Panc1 (cell line): Measurements from ENCODE around the gene DCTPP1. TPM values are rescaled to one million over a fixed set of nuclear protein-coding genes. Genes with fewer than 3 reads are reported as not detected.

Experiments used
- ATAC-seq: fragments of 200-7000 bp; cut with Tn5 transposase; 2 replicates; pipeline ENCODE4 v1.9.1; 2020; ENCODE audit warnings: mild to moderate bottlenecking, moderate library complexity
- BruUV-seq: library from RNA; stranded (reverse); fragments of 400-500 nt; replicated peaks from 2 replicates; lab custom pipeline; 2021; lab: Mats Ljungman, UMichigan
- CTCF ChIA-PET: fragments of 300-600 bp; sonication (Branson Sonifier 250); formaldehyde crosslinking; loops from one replicate; lab custom pipeline; 2022; ENCODE audit warnings: antibody characterized with exemption; lab: Charles Lee
- POLR2A ChIA-PET: fragments of 300-600 bp; sonication (Branson Sonifier 250); formaldehyde crosslinking; loops from one replicate; lab custom pipeline; 2022; ENCODE audit warnings: antibody characterized with exemption; lab: Charles Lee
- DNase-seq: peaks from one replicate; pipeline ENCODE4 v3.0.0-alpha.2; 2010; ENCODE audit warnings: low read depth, low spot score
- H3K27ac ChIP-seq: 2 replicates; pipeline ENCODE4 v1.5.1; 2011; ENCODE audit warnings: mild to moderate bottlenecking, low read length, inconsistent platforms
- H3K27me3 ChIP-seq: fragments of 200-500 bp; sonication (Bioruptor generic); 2 replicates; pipeline ENCODE4 v1.6.0; 2014; ENCODE audit warnings: low read length, inconsistent platforms; ENCODE audit not compliant: control insufficient read depth, insufficient read depth
- H3K36me3 ChIP-seq: fragments of 200-500 bp; sonication (Bioruptor generic); 2 replicates; pipeline ENCODE4 v1.5.1; 2014; ENCODE audit warnings: inconsistent platforms, mild to moderate bottlenecking, low read length, moderate library complexity; ENCODE audit not compliant: control insufficient read depth, insufficient read depth
- H3K4me1 ChIP-seq: 2 replicates; pipeline ENCODE4 v1.5.1; 2011; ENCODE audit warnings: inconsistent platforms, mild to moderate bottlenecking, low read length, moderate library complexity; ENCODE audit not compliant: control insufficient read depth, insufficient read depth
- H3K4me3 ChIP-seq, 2 experiments: 2 replicates each; pipeline ENCODE4 v1.5.1; 2011 to 2012; ENCODE audit warnings: low read depth in 2 of 2, low read length in 2 of 2, mild to moderate bottlenecking in 2 of 2, inconsistent platforms in 1 of 2, moderate library complexity in 1 of 2
- H3K9me3 ChIP-seq: fragments of 200-500 bp; sonication (Bioruptor generic); 2 replicates; pipeline ENCODE4 v1.5.1; 2014; ENCODE audit warnings: low read depth, mild to moderate bottlenecking, inconsistent platforms, low read length, moderate library complexity; ENCODE audit not compliant: control insufficient read depth, insufficient read depth
- CTCF ChIP-seq: fragments of 450-650 bp; IDR thresholded peaks from 2 replicates; pipeline ENCODE4 v1.5.1; 2017; ENCODE audit warnings: mild to moderate bottlenecking
- POLR2AphosphoS5 ChIP-seq: IDR thresholded peaks from 2 replicates; pipeline ENCODE4 v1.6.1; 2012; ENCODE audit warnings: mild to moderate bottlenecking, low read depth, low read length, moderate library complexity
- REST ChIP-seq, 2 experiments: IDR thresholded peaks; 2 replicates each; pipeline ENCODE4 v1.6.1; 2011 to 2012; ENCODE audit warnings: low read depth in 2 of 2, control low read depth in 1 of 2, low read length in 1 of 2, mild to moderate bottlenecking in 1 of 2, moderate library complexity in 1 of 2; ENCODE audit not compliant: insufficient read depth in 1 of 2
- SIN3A ChIP-seq: IDR thresholded peaks from 2 replicates; pipeline ENCODE4 v1.6.1; 2012; ENCODE audit warnings: low read depth, mild to moderate bottlenecking, low read length, moderate library complexity, borderline replicate concordance; ENCODE audit not compliant: insufficient read depth
- TCF7L2 ChIP-seq: IDR thresholded peaks from 2 replicates; pipeline ENCODE4 v1.6.1; 2011; ENCODE audit warnings: mild to moderate bottlenecking, low read depth, low read length, inconsistent platforms
- in situ Hi-C: cut with HindIII; loops from 2 replicates; pipeline ENCODE4 v1.10.0; 2016; ENCODE audit warnings: low sequenced_read_pairs, low pct_unique_long_range_greater_than_20kb
- intact Hi-C: fragments of 100-400 bp; cut with micrococcal nuclease; formaldehyde crosslinking; loops from one replicate; pipeline ENCODE4 v1.10.0; 2022; ENCODE audit not compliant: unreplicated experiment
- total RNA-seq: library from RNA; stranded (reverse); gene quantifications from one replicate; pipeline ENCODE4 v1.2.1, GENCODE V29; 2021; ENCODE audit not compliant: unreplicated experiment

Gene DCTPP1
- total RNA-seq, 1 experiment from 2014 or later = 120 TPM

- in situ Hi-C loops = no loop called here
- Histone ChIP-seq H3K36me3 (no peaks in the 10 kb centered on the region), H3K9me3 (no peaks in the 10 kb centered on the region), H3K27me3 (no peaks in the 10 kb centered on the region), H3K4me1 (peaks cover 16% of the 10 kb centered on the region), H3K27ac (no peak overlapping the region), H3K4me3 (no peak overlapping the region)
- intact Hi-C loops = no loop called here
- POLR2A ChIA-PET = no interaction called here
- CTCF ChIA-PET = no interaction called here
- TF ChIP-seq REST (IDR thresholded peaks at IDR 0.05; ENCODE audit: insufficient read depth in 1 of 2, low read depth in 2 of 2, low read length in 1 of 2) (no peak), TCF7L2 (no peak), SIN3A (no peak), POLR2AphosphoS5 (no peak), CTCF (no peak)
- ATAC-seq (no peak), DNase-seq (no peak)
- BruUV-seq = no TSS peak
These were observed 16.6 kb downstream of the DCTPP1 start for GRCh38 chr16:30413112-30413806.

- CTCF ChIA-PET = interaction anchor here (0.5 to 1.4 kb wide), 8 partner anchors 9 to 318 kb away, joined by 3 to 5 read pairs (median 3); partner anchors contain the start of gene TBX6
- no peak overlapping the region for H3K4me3 ChIP-seq
- BruUV-seq = no TSS peak
- ATAC-seq (peak; percentile 80), DNase-seq (peak; percentile 64)
- peak overlapping the region; percentile 51 for H3K27ac ChIP-seq
- intact Hi-C loops = no loop called here
- TF ChIP-seq POLR2AphosphoS5 (no peak; the same call in 1 of the 2 replicates), CTCF (peak; percentile 96)
- in situ Hi-C loops = no loop called here
- H3K27me3 ChIP-seq = no peaks in the 10 kb centered on the region
- POLR2A ChIA-PET = no interaction called here
- peaks cover 12% of the 10 kb centered on the region; the same call in 1 of the 2 replicates for H3K4me1 ChIP-seq
- H3K9me3 ChIP-seq = no peaks in the 10 kb centered on the region
- H3K36me3 ChIP-seq = no peaks in the 10 kb centered on the region
These were observed 20.4 kb downstream of the DCTPP1 start for GRCh38 chr16:30409125-30410060.
